Suprapubic skin (tissue), 4 donors: ENCODE results near the gene NEURL1B. TPM values are rescaled to one million over a fixed set of nuclear protein-coding genes. Genes with fewer than 3 reads are reported as not detected.

Experiments used
- DNase-seq, 2 donors: peaks; one replicate each; pipeline ENCODE4 v3.0.0-alpha.2; 2019; ENCODE audit warnings: low spot score in 2 of 2
- H3K27ac ChIP-seq: fragments of 200-600 bp; sonication (generic); one replicate; pipeline ENCODE4 v1.5.1; 2019
- H3K27me3 ChIP-seq: fragments of 200-600 bp; sonication (generic); one replicate; pipeline ENCODE4 v1.5.1; 2019
- H3K36me3 ChIP-seq: fragments of 200-600 bp; sonication (generic); one replicate; pipeline ENCODE4 v1.5.1; 2019
- H3K4me1 ChIP-seq: fragments of 200-600 bp; sonication (generic); one replicate; pipeline ENCODE4 v1.5.1; 2019
- H3K4me3 ChIP-seq: fragments of 200-600 bp; sonication (generic); one replicate; pipeline ENCODE4 v1.5.1; 2019; ENCODE audit warnings: mild to moderate bottlenecking
- H3K9me3 ChIP-seq: fragments of 200-600 bp; sonication (generic); one replicate; pipeline ENCODE4 v1.5.1; 2019
- CTCF ChIP-seq, 2 donors: fragments of 200-600 bp in 1 of 2; fragments of 450-650 bp in 1 of 2; sonication (generic) in 1 of 2; IDR thresholded peaks; one replicate each; pipeline ENCODE4 v1.5.1; 2016 to 2019; ENCODE audit warnings: antibody characterized with exemption in 2 of 2, mild to moderate bottlenecking in 1 of 2, moderate library complexity in 1 of 2
- EP300 ChIP-seq: sonication (generic); formaldehyde crosslinking; IDR thresholded peaks from one replicate; pipeline ENCODE4 v1.6.1; 2017; ENCODE audit warnings: antibody characterized with exemption
- POLR2A ChIP-seq, 2 donors: fragments of 450-650 bp; IDR thresholded peaks; one replicate each; pipeline ENCODE4 v1.6.1; 2017; ENCODE audit warnings: antibody characterized with exemption in 2 of 2, mild to moderate bottlenecking in 2 of 2, moderate library complexity in 2 of 2
- POLR2AphosphoS5 ChIP-seq, 3 donors: sonication (generic); formaldehyde crosslinking; IDR thresholded peaks; one replicate each; pipeline ENCODE4 v1.6.1; 2017; ENCODE audit warnings: antibody characterized with exemption in 3 of 3
- WGBS: methylation state at CpG from one replicate; pipeline ENCODE4 v1.1.5; 2018; 5-methylcytosine and 5-hydroxymethylcytosine counted together
- total RNA-seq, 4 donors: library from RNA; depleted of rRNA; stranded (reverse); fragments of >200 nt; gene quantifications; one replicate each; pipeline ENCODE4 v1.1.0, GENCODE V29; 2016

NEURL1B gene
- total RNA-seq, 4 donors from 2014 or later, result 18.5 to 40.9 (median 30.4) TPM

DNA sequence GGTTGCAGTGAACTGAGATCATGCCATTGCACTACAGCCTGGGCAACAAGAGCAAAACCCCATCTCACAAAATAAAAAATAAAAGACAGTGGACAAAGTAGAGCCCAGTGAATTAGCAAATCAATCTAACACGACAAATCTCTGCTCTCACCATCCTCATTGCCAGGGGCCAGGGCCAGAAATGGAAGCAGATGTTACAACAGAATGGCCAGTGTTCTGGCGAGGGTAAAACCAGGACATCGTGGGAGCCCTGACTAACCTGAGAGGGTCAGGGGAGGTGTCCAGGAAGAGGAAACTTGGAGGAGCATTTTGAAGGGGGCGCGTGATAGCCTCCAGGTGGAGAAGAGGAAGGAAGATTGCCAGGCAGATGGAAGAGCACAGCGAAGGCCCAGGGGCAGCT lies 58.4 kb downstream of the NEURL1B start:
- no peaks in the 10 kb centered on the region for H3K9me3 ChIP-seq
- H3K27ac ChIP-seq, result peak overlapping the region; percentile 36
- TF ChIP-seq EP300 (no peak), POLR2AphosphoS5 (IDR thresholded peaks at IDR 0.05) (no peak), POLR2A (IDR thresholded peaks at IDR 0.05) (no peak), CTCF (IDR thresholded peaks at IDR 0.05) (no peak)
- no peak for DNase-seq
- no peak overlapping the region for H3K4me3 ChIP-seq
- no peaks in the 10 kb centered on the region for H3K36me3 ChIP-seq
- WGBS, result 46% methylated on average over 6 of the region's 6 CpGs
- no peaks in the 10 kb centered on the region for H3K27me3 ChIP-seq
- H3K4me1 ChIP-seq, result peaks cover 45% of the 10 kb centered on the region

DNA sequence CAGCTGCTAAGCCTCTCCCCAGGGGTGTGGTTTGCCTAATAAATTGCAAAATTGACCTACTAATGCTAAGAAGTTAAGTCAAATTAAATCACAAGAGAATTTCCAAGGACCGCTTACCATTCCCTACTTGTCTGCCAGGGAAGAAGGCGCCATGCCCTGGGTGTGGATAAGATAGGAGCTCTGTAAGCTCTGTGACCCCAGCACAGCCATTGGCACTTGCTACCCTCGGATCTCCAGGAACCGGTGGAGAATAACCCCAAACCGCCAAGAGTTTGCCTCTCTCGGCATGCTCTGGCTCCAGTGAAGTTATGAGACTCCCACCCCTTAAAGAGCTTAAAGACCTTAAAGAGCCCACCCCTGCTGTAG lies 58.9 kb downstream of the NEURL1B start:
- no peak for TF ChIP-seq EP300
- no peak for TF ChIP-seq POLR2A (IDR thresholded peaks at IDR 0.05)
- TF ChIP-seq POLR2AphosphoS5 (IDR thresholded peaks at IDR 0.05), result no peak
- no peak for TF ChIP-seq CTCF (IDR thresholded peaks at IDR 0.05)
- H3K27me3 ChIP-seq, result no peaks in the 10 kb centered on the region
- H3K9me3 ChIP-seq, result no peaks in the 10 kb centered on the region
- peak overlapping the region; percentile 36 for H3K27ac ChIP-seq
- WGBS, result 21% methylated on average over 5 of the region's 6 CpGs
- no peak for DNase-seq
- no peak overlapping the region for H3K4me3 ChIP-seq
- H3K36me3 ChIP-seq, result no peaks in the 10 kb centered on the region
- peaks cover 45% of the 10 kb centered on the region for H3K4me1 ChIP-seq

DNA sequence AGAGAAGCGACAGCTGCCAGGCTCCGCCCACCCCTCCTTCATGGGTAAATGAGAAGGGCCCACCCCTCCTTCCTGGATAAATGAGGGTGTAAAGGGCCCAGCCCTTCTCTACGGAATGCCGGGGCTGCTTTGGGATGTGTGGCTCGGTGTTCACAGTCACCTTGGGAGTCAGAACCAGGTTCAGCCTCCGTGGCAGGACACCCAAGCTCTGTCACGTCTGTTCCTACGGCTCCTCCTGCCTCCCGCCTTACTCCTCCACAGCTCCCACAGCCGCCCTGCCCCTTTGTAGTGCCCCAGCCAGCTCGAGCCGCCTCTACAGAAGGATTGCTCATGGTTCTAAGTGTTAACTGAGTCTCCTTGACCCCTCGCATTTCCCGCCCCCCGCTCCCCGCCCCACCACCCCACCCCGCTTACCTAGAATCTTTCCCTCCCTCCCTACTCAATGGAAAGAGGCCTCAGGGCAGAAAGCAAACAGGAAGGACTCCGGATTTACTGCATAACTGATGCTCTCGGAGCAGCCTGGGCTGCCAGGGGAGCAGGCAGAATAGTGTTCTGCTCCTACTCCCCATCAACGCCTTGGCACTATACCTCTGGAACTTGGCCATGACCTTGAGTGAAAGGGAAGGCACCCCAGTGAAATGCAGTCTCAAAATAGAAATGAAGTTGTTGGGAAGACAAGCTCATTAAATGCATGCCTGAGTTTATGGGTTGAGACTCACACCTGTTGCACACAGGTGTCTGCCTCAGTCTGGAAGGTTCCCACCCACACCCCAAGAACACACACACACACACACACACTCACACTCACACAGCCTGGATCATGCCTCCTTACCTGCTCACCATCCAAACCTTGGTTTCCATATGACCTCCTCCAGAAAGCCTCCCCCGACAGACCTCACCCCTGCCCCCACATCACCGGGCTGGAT lies 59.6 kb downstream of the NEURL1B start:
- Histone ChIP-seq H3K4me3 (no peak overlapping the region), H3K27me3 (no peaks in the 10 kb centered on the region), H3K36me3 (no peaks in the 10 kb centered on the region), H3K27ac (peak overlapping the region; percentile 36), H3K9me3 (no peaks in the 10 kb centered on the region), H3K4me1 (peaks cover 45% of the 10 kb centered on the region)
- 39% methylated on average over 17 of the region's 22 CpGs for WGBS
- no peak for DNase-seq
- TF ChIP-seq POLR2A (IDR thresholded peaks at IDR 0.05) (no peak), CTCF (IDR thresholded peaks at IDR 0.05) (no peak), EP300 (no peak), POLR2AphosphoS5 (IDR thresholded peaks at IDR 0.05) (no peak)

GRCh38 chr5:172701291-172701656 lies 60.2 kb downstream of the NEURL1B start:
- Histone ChIP-seq H3K27me3 (no peaks in the 10 kb centered on the region), H3K9me3 (no peaks in the 10 kb centered on the region), H3K36me3 (no peaks in the 10 kb centered on the region), H3K27ac (no peak overlapping the region), H3K4me3 (no peak overlapping the region), H3K4me1 (peaks cover 40% of the 10 kb centered on the region)
- TF ChIP-seq POLR2A (IDR thresholded peaks at IDR 0.05), result no peak
- TF ChIP-seq POLR2AphosphoS5 (IDR thresholded peaks at IDR 0.05), result no peak
- no peak for TF ChIP-seq CTCF (IDR thresholded peaks at IDR 0.05)
- no peak for TF ChIP-seq EP300
- DNase-seq, result no peak
- 50% methylated on average over 5 of the region's 5 CpGs for WGBS

- WGBS, result 94% methylated on average over 7 of the region's 7 CpGs
- peaks cover 27% of the 10 kb centered on the region for H3K4me1 ChIP-seq
- DNase-seq, result no peak
- no peaks in the 10 kb centered on the region for H3K9me3 ChIP-seq
- no peaks in the 10 kb centered on the region for H3K36me3 ChIP-seq
- H3K27ac ChIP-seq, result no peak overlapping the region
- TF ChIP-seq EP300, result no peak
- TF ChIP-seq POLR2AphosphoS5 (IDR thresholded peaks at IDR 0.05), result no peak
- TF ChIP-seq POLR2A (IDR thresholded peaks at IDR 0.05), result no peak
- no peak for TF ChIP-seq CTCF (IDR thresholded peaks at IDR 0.05)
- H3K4me3 ChIP-seq, result no peak overlapping the region
- no peaks in the 10 kb centered on the region for H3K27me3 ChIP-seq
Observed at GRCh38 chr5:172703952-172704351, 62.9 kb downstream of the NEURL1B start.
